WTC11 (cell line): ENCODE measurements around the gene PRKN.

Experiments used
- CREM ChIP-seq: sonication (generic); formaldehyde crosslinking; IDR thresholded peaks from 2 replicates; pipeline ENCODE4 v1.8.1; 2022; ENCODE audit warnings: mild to moderate bottlenecking, missing genetic modification reagents, moderate library complexity
- SMAD4 ChIP-seq: sonication (generic); formaldehyde crosslinking; IDR thresholded peaks from 2 replicates; pipeline ENCODE4 v1.8.0; 2022; ENCODE audit warnings: mild to moderate bottlenecking, missing genetic modification reagents
- TF ChIP-seq, protein P1 (sequence below): fragments of 200-600 bp; IDR thresholded peaks from 2 replicates; pipeline ENCODE4 v1.8.0; 2022; ENCODE audit warnings: antibody characterized with exemption
- TF ChIP-seq, protein P2 (sequence below): sonication (generic); formaldehyde crosslinking; IDR thresholded peaks from 2 replicates; pipeline ENCODE4 v1.8.1; 2022; ENCODE audit warnings: low read depth, missing genetic modification reagents, borderline replicate concordance

DNA sequence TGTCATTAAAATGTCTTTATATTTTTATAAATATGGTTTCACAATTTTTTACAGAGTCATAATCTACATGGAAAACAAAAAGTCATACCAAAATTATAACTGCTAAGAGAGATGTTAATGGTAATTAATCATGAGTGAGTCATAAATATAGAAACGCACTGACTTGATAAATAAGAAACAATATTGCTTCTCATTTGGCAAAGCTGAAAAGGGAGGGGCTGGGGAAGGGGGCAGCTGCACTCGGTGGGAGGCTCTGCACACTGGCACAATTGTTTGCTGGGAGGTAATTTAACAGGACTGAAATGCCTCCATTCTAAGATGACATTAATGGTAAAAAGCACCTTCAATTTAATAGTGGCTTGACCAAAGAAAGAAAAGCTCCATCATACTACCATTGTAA is 1320.5 kb downstream of the PRKN start:
- TF ChIP-seq SMAD4 (no peak), CREM (CRISPR knock-in tag) (no peak)
- TF ChIP-seq, protein P1, sequence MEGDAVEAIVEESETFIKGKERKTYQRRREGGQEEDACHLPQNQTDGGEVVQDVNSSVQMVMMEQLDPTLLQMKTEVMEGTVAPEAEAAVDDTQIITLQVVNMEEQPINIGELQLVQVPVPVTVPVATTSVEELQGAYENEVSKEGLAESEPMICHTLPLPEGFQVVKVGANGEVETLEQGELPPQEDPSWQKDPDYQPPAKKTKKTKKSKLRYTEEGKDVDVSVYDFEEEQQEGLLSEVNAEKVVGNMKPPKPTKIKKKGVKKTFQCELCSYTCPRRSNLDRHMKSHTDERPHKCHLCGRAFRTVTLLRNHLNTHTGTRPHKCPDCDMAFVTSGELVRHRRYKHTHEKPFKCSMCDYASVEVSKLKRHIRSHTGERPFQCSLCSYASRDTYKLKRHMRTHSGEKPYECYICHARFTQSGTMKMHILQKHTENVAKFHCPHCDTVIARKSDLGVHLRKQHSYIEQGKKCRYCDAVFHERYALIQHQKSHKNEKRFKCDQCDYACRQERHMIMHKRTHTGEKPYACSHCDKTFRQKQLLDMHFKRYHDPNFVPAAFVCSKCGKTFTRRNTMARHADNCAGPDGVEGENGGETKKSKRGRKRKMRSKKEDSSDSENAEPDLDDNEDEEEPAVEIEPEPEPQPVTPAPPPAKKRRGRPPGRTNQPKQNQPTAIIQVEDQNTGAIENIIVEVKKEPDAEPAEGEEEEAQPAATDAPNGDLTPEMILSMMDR = no peak
- TF ChIP-seq, protein P2, sequence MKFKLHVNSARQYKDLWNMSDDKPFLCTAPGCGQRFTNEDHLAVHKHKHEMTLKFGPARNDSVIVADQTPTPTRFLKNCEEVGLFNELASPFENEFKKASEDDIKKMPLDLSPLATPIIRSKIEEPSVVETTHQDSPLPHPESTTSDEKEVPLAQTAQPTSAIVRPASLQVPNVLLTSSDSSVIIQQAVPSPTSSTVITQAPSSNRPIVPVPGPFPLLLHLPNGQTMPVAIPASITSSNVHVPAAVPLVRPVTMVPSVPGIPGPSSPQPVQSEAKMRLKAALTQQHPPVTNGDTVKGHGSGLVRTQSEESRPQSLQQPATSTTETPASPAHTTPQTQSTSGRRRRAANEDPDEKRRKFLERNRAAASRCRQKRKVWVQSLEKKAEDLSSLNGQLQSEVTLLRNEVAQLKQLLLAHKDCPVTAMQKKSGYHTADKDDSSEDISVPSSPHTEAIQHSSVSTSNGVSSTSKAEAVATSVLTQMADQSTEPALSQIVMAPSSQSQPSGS = no peak
